Mesothelial cell of epicardium (in vitro differentiated cells): ENCODE data around the gene RARB. TPM values are rescaled to one million over a fixed set of nuclear protein-coding genes. Genes with fewer than 3 reads are reported as not detected.

Source experiments
- DNase-seq, 2 experiments: peaks; one replicate each; pipeline ENCODE4 v3.0.0; 2021; ENCODE audit warnings: low spot score in 2 of 2; ENCODE audit not compliant: unreplicated experiment in 2 of 2
- H3K27ac Mint-ChIP-seq: 2 replicates; pipeline ENCODE4 v1.8.0; 2021; ENCODE audit warnings: mixed read lengths
- H3K27me3 Mint-ChIP-seq: 2 replicates; pipeline ENCODE4 v1.8.0; 2021; ENCODE audit warnings: low read depth, mixed read lengths
- H3K36me3 Mint-ChIP-seq: 2 replicates; pipeline ENCODE4 v1.8.0; 2021; ENCODE audit warnings: mixed read lengths
- H3K4me1 Mint-ChIP-seq: 2 replicates; pipeline ENCODE4 v1.8.0; 2021; ENCODE audit warnings: mixed read lengths
- H3K4me3 Mint-ChIP-seq: 2 replicates; pipeline ENCODE4 v1.8.0; 2021; ENCODE audit warnings: mild to moderate bottlenecking, moderate library complexity, mixed read lengths
- H3K9me3 Mint-ChIP-seq: 2 replicates; pipeline ENCODE4 v1.8.0; 2021; ENCODE audit warnings: mixed read lengths
- CTCF ChIP-seq: fragments of 200-600 bp; sonication (generic); IDR thresholded peaks from one replicate; pipeline ENCODE4 v1.5.0; 2021; ENCODE audit warnings: antibody characterized with exemption; ENCODE audit not compliant: unreplicated experiment
- total RNA-seq: library from RNA; stranded (reverse); gene quantifications from 3 replicates; pipeline ENCODE4 v1.2.1, GENCODE V29; 2021

RARB gene
- total RNA-seq, 1 donor from 2014 or later, result 117 TPM

- TF ChIP-seq CTCF, result no peak
- H3K27me3 Mint-ChIP-seq, result no peaks in the 10 kb centered on the region
- peaks cover 26% of the 10 kb centered on the region for H3K36me3 Mint-ChIP-seq
- H3K4me1 Mint-ChIP-seq, result peaks cover 76% of the 10 kb centered on the region
- no peak for DNase-seq
- no peak overlapping the region for H3K4me3 Mint-ChIP-seq
- H3K9me3 Mint-ChIP-seq, result no peaks in the 10 kb centered on the region
- H3K27ac Mint-ChIP-seq, result peak overlapping the region; percentile 90
Measured at GRCh38 chr3:25473246-25473645, 45.2 kb downstream of the RARB start.

GRCh38 chr3:25474052-25474451 is 46.0 kb downstream of the RARB start:
- peaks cover 76% of the 10 kb centered on the region for H3K4me1 Mint-ChIP-seq
- no peak for DNase-seq
- H3K36me3 Mint-ChIP-seq, result peaks cover 26% of the 10 kb centered on the region
- H3K4me3 Mint-ChIP-seq, result no peak overlapping the region
- H3K27ac Mint-ChIP-seq, result peak overlapping the region; percentile 90
- H3K27me3 Mint-ChIP-seq, result no peaks in the 10 kb centered on the region
- no peak for TF ChIP-seq CTCF
- H3K9me3 Mint-ChIP-seq, result no peaks in the 10 kb centered on the region

GRCh38 chr3:25476639-25477038 is 48.6 kb downstream of the RARB start:
- H3K4me1 Mint-ChIP-seq, result peaks cover 78% of the 10 kb centered on the region
- peaks cover 26% of the 10 kb centered on the region for H3K36me3 Mint-ChIP-seq

GRCh38 chr3:25478211-25478757 is 50.2 kb downstream of the RARB start:
- Mint-ChIP-seq H3K4me3 (no peak overlapping the region), H3K9me3 (no peaks in the 10 kb centered on the region), H3K36me3 (peaks cover 23% of the 10 kb centered on the region), H3K27me3 (no peaks in the 10 kb centered on the region), H3K27ac (peak overlapping the region; percentile 92), H3K4me1 (peaks cover 72% of the 10 kb centered on the region)
- no peak for TF ChIP-seq CTCF
- no peak for DNase-seq

More at GRCh38 chr3:25476639-25477038, 48.6 kb downstream of the RARB start:
- no peaks in the 10 kb centered on the region for H3K9me3 Mint-ChIP-seq
- no peak for DNase-seq
- no peaks in the 10 kb centered on the region for H3K27me3 Mint-ChIP-seq
- TF ChIP-seq CTCF, result no peak
- H3K4me3 Mint-ChIP-seq, result no peak overlapping the region
- no peak overlapping the region for H3K27ac Mint-ChIP-seq

GRCh38 chr3:25478964-25479726 is 51.1 kb downstream of the RARB start:
- Mint-ChIP-seq H3K4me3 (no peak overlapping the region), H3K4me1 (peaks cover 71% of the 10 kb centered on the region), H3K9me3 (no peaks in the 10 kb centered on the region), H3K27ac (peak overlapping the region; percentile 92), H3K36me3 (peaks cover 23% of the 10 kb centered on the region), H3K27me3 (no peaks in the 10 kb centered on the region)
- no peak for DNase-seq
- no peak for TF ChIP-seq CTCF
